ENCODE measurements around the gene GPRASP1. TPM values are rescaled to one million over a fixed set of nuclear protein-coding genes. Genes with fewer than 3 reads are reported as not detected.
"Not testable (repeated sequence)": the region's sequence is repeated elsewhere in the genome, so short reads cannot be mapped to it uniquely, and the experiment has no call there.

The GPRASP1 gene
- total RNA-seq, 1 experiment from 2014 or later, result 0.58 TPM

DNA sequence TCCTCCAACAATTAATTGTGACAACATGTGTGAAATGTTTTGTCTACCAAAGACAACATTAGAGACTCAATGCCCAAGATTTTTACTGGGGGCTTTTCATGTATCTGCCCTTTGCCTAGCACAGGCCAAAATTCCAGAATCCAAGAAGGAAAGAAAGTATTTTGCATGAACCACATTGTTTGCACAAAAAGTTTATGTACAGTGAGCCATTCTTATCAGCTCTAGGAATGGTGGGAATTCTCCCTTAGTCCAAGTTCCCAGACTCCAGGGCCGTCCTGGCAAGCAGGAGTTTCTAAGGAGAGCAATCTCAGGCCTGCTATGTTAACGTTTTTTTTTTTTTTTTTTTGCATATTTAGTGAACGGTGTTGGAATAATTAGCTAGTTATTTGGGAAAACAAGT lies 21.6 kb downstream of the GPRASP1 start:
- DNase-seq, result no peak
- Histone ChIP-seq H3K9ac (ENCODE audit: low read length) (no peak overlapping the region), H4K20me1 (ENCODE audit: low read length) (no peaks in the 10 kb centered on the region), H3F3A (ENCODE audit: low read length, unreplicated experiment) (no peaks in the 10 kb centered on the region), H3K36me3 (ENCODE audit: low read depth, low read length) (no peaks in the 10 kb centered on the region), H2AFZ (ENCODE audit: low read length) (no peak overlapping the region), H3K27me3 (ENCODE audit: low read length) (no peaks in the 10 kb centered on the region), H3K27ac (ENCODE audit: low read length) (no peak overlapping the region), H3K9me3 (ENCODE audit: low read length) (no peaks in the 10 kb centered on the region), H3K4me2 (ENCODE audit: low read length) (no peak overlapping the region), H3K4me3 (ENCODE audit: low read length) (no peak overlapping the region), H3K4me1 (ENCODE audit: insufficient read depth, low read length) (no peaks in the 10 kb centered on the region), H3K9me2 (replicated peaks; ENCODE audit: low read length) (no peaks in the 10 kb centered on the region), H3K79me2 (ENCODE audit: low read length) (no peaks in the 10 kb centered on the region)
- intact Hi-C loops (cut with micrococcal nuclease), result no loop called here
- CTCF ChIA-PET, result no interaction called here
- BruUV-seq (replicated peaks), result no TSS peak
- no peak for ATAC-seq
- POLR2A ChIA-PET (ENCODE audit: unreplicated experiment), result no interaction called here
- TF ChIP-seq EZH2 (IDR thresholded peaks at IDR 0.05; ENCODE audit: low read length, unreplicated experiment), result no peak

DNA sequence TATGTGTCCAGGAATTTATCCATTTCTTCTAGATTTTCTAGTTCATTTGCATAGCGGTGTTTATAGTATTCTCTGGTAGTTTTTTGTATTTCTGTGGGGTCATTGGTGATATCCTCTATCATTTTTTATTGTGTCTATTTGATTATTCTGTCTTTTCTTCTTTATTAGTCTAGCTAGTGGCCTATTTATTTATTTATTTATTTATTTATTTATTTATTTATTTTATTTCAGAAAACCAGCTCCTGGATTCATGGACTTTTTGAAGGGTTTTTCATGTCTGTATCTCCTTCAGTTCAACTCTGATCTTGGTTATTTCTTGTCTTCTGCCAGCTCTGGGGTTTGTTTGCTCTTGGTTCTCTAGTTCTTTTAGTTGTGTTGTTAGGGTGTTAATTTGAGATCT lies 26.2 kb downstream of the GPRASP1 start:
- intact Hi-C loops (cut with micrococcal nuclease); H4K20me1 ChIP-seq (ENCODE audit: low read length); H3F3A ChIP-seq (ENCODE audit: low read length, unreplicated experiment); BruUV-seq (replicated peaks); DNase-seq; H3K4me2 ChIP-seq (ENCODE audit: low read length); H3K9me2 ChIP-seq (replicated peaks; ENCODE audit: low read length); POLR2A ChIA-PET (ENCODE audit: unreplicated experiment); H3K27me3 ChIP-seq (ENCODE audit: low read length); H3K36me3 ChIP-seq (ENCODE audit: low read depth, low read length); ATAC-seq; H3K4me1 ChIP-seq (ENCODE audit: insufficient read depth, low read length); H3K9ac ChIP-seq (ENCODE audit: low read length); H3K27ac ChIP-seq (ENCODE audit: low read length); CTCF ChIA-PET; H3K9me3 ChIP-seq (ENCODE audit: low read length); H2AFZ ChIP-seq (ENCODE audit: low read length); H3K4me3 ChIP-seq (ENCODE audit: low read length); H3K79me2 ChIP-seq (ENCODE audit: low read length): not testable (repeated sequence)

DNA sequence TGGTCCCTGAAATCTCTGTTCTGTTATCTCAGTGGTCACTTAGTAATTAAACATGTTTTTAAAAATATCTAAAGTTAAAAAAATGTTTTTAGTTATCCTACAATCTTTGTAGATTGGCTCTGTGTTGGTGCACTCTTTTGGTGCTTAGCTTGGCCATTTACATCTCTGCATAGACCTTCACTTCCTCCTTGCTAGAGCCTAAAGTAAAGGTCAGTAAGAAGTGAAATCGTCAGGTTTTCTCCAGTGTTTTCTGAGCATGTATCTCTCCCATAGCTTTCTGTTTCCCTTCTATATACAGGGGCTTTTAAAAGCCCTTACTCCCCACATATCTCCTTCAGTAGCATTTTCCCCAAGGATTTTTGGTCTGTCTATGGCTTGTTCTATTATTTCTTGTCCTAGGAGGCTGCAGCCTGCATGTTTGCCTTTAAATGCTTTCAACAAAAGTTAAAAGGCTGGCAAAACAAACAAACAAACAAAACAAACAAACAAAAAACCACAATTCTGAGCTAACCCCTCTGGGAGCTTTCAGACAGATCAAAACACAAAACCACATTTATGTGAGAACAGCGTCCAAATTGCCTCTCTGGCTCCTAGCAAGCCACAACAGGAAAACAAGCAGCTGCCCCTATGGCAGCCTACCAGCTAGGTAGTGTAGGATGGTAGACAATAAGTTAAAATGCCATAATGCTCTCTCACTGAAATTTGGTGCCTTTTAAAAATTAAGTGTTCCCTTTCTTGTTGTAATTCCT lies 33.7 kb downstream of the GPRASP1 start:
- POLR2A ChIA-PET (ENCODE audit: unreplicated experiment), result no interaction called here
- no peak overlapping the region for H3K4me2 ChIP-seq (ENCODE audit: low read length)
- H3K27me3 ChIP-seq (ENCODE audit: low read length), result no peaks in the 10 kb centered on the region
- no peak overlapping the region for H3K9ac ChIP-seq (ENCODE audit: low read length)
- no peaks in the 10 kb centered on the region for H4K20me1 ChIP-seq (ENCODE audit: low read length)
- no peaks in the 10 kb centered on the region for H3F3A ChIP-seq (ENCODE audit: low read length, unreplicated experiment)
- CTCF ChIA-PET, result no interaction called here
- intact Hi-C loops (cut with micrococcal nuclease), result no loop called here
- H3K36me3 ChIP-seq (ENCODE audit: low read depth, low read length), result peaks cover 7% of the 10 kb centered on the region; the same call in 1 of the 2 replicates
- no peaks in the 10 kb centered on the region for H3K79me2 ChIP-seq (ENCODE audit: low read length)
- no peaks in the 10 kb centered on the region for H3K9me3 ChIP-seq (ENCODE audit: low read length)
- no peak overlapping the region for H3K4me3 ChIP-seq (ENCODE audit: low read length)
- no peak overlapping the region for H2AFZ ChIP-seq (ENCODE audit: low read length)
- DNase-seq, result no peak
- ATAC-seq, result no peak
- H3K9me2 ChIP-seq (replicated peaks; ENCODE audit: low read length), result no peaks in the 10 kb centered on the region
- TF ChIP-seq, protein P1, sequence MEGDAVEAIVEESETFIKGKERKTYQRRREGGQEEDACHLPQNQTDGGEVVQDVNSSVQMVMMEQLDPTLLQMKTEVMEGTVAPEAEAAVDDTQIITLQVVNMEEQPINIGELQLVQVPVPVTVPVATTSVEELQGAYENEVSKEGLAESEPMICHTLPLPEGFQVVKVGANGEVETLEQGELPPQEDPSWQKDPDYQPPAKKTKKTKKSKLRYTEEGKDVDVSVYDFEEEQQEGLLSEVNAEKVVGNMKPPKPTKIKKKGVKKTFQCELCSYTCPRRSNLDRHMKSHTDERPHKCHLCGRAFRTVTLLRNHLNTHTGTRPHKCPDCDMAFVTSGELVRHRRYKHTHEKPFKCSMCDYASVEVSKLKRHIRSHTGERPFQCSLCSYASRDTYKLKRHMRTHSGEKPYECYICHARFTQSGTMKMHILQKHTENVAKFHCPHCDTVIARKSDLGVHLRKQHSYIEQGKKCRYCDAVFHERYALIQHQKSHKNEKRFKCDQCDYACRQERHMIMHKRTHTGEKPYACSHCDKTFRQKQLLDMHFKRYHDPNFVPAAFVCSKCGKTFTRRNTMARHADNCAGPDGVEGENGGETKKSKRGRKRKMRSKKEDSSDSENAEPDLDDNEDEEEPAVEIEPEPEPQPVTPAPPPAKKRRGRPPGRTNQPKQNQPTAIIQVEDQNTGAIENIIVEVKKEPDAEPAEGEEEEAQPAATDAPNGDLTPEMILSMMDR (conservative IDR thresholded peaks at IDR 0.05; ENCODE audit: low read depth, low read length), result no peak
- TF ChIP-seq EZH2phosphoT487 (IDR thresholded peaks at IDR 0.05; ENCODE audit: borderline replicate concordance, low read length) (no peak), EZH2 (IDR thresholded peaks at IDR 0.05; ENCODE audit: low read length, unreplicated experiment) (no peak)
- H3K4me1 ChIP-seq (ENCODE audit: insufficient read depth, low read length), result no peaks in the 10 kb centered on the region
- no peak overlapping the region for H3K27ac ChIP-seq (ENCODE audit: low read length)
- no TSS peak for BruUV-seq (replicated peaks)

DNA sequence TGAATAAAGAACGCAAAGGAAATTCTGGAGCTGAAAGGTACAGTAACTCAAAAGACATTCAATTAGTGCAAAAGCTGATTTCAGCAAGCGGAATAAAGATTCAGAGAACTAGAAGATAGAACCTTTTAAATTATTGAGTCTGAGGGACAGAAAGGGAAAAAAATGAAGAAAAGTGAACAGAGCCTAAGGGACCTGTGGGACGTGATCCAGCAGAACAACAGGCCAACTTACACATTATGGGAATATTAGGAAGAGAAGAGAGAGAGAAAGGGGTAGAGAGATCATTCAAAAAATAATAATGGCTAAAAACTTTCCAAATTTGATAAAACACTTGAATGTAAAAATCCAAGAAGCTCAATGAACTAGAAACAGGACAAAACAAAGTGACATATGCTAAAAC lies 43.5 kb downstream of the GPRASP1 start:
- Histone ChIP-seq H2AFZ (ENCODE audit: low read length) (no peak overlapping the region), H3F3A (ENCODE audit: low read length, unreplicated experiment) (no peaks in the 10 kb centered on the region), H3K9me2 (replicated peaks; ENCODE audit: low read length) (no peaks in the 10 kb centered on the region), H3K4me1 (ENCODE audit: insufficient read depth, low read length) (no peaks in the 10 kb centered on the region), H3K27ac (ENCODE audit: low read length) (no peak overlapping the region), H3K79me2 (ENCODE audit: low read length) (no peaks in the 10 kb centered on the region), H3K36me3 (ENCODE audit: low read depth, low read length) (no peaks in the 10 kb centered on the region), H4K20me1 (ENCODE audit: low read length) (no peaks in the 10 kb centered on the region), H3K4me3 (ENCODE audit: low read length) (no peak overlapping the region), H3K4me2 (ENCODE audit: low read length) (no peak overlapping the region), H3K9ac (ENCODE audit: low read length) (no peak overlapping the region), H3K27me3 (ENCODE audit: low read length) (no peaks in the 10 kb centered on the region), H3K9me3 (ENCODE audit: low read length) (no peaks in the 10 kb centered on the region)
- CTCF ChIA-PET, result no interaction called here
- DNase-seq (no peak), ATAC-seq (no peak)
- POLR2A ChIA-PET (ENCODE audit: unreplicated experiment), result no interaction called here
- TF ChIP-seq EZH2 (IDR thresholded peaks at IDR 0.05; ENCODE audit: low read length, unreplicated experiment) (no peak), EZH2phosphoT487 (IDR thresholded peaks at IDR 0.05; ENCODE audit: borderline replicate concordance, low read length) (no peak)
- TF ChIP-seq, protein P1 (conservative IDR thresholded peaks at IDR 0.05; ENCODE audit: low read depth, low read length), result no peak
- intact Hi-C loops (cut with micrococcal nuclease), result no loop called here
- no TSS peak for BruUV-seq (replicated peaks)
